NCI-H2227 (cell line): ENCODE measurements around the gene FCER2.

Experiments used
- DNase-seq: peaks from one replicate; lab custom pipeline; 2025; ENCODE audit not compliant: unreplicated experiment; lab: John Stamatoyannopoulos, UW

FCER2 gene

GRCh38 chr19:7678971-7679751, 22.8 kb downstream of the FCER2 start:
- no peak for DNase-seq

DNA sequence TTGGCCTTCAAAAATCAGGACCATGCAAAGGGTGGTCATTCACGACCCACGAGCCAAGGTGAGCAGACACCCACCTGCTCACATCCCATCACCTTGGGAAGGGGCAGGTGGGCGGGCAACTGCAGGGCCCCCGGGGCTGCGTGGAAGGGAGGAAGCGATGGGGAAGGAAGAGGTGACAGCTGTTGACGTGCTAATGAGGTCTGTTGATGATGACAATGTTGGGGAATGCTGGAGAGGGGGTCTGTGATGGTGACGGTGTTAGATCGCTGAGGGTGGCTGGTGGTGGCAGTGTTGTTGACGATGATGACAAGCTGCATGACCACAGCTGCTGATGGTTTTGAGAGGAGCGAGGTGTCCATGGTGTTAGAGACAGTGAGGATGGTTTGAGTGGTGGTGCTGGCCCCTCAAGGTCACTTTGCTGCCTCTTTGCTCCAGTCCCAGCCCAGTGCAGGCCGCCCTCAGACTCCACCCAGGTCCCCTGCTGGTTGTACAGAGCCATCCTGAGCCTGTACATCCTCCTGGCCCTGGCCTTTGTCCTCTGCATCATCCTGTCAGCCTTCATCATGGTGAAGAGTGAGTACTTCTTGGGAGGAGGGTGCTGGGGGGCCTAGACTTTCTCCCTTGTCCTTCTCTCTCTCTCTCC, 24.1 kb downstream of the FCER2 start:
- DNase-seq, result no peak

GRCh38 chr19:7676854-7677253, 25.1 kb downstream of the FCER2 start, which contains the start of gene MCEMP1:
TSS of gene MCEMP1 (plus strand) at chr19:7677090. CDS start at chr19:7677121, 31 bp downstream.
- no peak for DNase-seq

GRCh38 chr19:7676376-7676775, 25.6 kb downstream of the FCER2 start:
- DNase-seq, result no peak

- peak; percentile 26 for DNase-seq
These were observed 27.6 kb downstream of the FCER2 start for GRCh38 chr19:7674010-7675005.

DNA sequence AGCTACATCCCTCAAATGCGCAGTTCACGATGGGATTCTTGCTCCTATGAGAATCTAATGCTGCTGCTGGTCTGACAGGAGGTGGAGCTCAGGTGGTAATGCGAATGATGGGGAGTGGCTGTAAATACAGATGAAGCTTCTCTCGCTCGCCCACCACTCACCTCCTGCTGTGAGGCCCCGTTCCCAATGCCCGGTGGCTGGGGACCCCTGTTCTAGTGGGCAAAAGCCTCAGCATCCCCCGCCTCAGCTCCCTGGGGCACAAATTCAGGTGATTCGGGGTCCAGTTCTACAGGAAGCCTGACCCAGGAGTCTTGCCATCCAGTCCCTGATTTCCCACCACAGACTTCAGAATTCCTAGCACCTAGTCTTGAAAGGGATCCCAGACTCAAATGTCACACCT, 29.4 kb downstream of the FCER2 start:
- no peak for DNase-seq

- DNase-seq, result no peak
These were observed 31.1 kb downstream of the FCER2 start for GRCh38 chr19:7670790-7671189.

DNA sequence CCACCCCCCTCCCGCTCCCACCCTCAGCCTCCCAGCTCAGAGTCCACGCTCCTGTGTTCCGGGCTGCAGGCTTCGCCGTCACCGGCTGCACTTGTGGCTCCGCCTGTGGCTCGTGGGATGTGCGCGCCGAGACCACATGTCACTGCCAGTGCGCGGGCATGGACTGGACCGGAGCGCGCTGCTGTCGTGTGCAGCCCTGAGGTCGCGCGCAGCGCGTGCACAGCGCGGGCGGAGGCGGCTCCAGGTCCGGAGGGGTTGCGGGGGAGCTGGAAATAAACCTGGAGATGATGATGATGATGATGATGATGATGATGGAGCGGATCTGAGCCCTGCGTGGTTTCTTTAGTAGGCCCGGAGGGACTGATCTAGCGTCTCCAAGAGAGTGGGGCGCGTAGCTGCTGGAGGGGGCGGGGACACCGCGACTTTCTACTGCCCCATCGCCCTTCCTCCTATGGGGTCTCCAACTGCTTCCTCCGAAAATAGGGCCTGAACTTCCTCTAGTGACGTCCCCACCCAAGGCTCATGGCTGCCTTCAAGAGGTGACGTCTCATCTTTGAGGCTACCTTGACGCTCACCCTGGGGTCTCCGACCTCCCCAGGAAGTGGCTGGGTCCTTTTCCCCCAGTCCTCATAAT, 31.7 kb downstream of the FCER2 start:
- peak; percentile 78 for DNase-seq

DNA sequence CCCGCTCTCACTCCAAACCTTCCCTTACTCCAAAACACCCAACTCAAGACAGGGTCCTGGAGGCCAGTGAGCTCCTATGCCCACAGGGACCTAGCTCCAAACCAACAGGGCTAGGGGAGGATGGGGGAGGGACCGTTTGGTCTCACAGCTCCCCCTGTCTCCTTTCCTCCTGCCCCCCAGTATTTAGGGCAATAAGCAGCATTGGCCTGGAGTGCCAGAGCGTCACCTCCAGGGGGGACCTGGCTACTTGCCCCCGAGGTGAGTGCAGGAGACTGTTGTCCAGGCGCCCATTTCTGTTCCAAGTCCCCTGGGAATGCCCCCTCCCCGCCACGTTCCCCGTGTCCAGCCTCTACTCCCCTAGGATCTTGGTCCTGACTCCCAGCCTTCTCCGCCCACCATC, 32.3 kb downstream of the FCER2 start:
- DNase-seq, result no peak

DNA sequence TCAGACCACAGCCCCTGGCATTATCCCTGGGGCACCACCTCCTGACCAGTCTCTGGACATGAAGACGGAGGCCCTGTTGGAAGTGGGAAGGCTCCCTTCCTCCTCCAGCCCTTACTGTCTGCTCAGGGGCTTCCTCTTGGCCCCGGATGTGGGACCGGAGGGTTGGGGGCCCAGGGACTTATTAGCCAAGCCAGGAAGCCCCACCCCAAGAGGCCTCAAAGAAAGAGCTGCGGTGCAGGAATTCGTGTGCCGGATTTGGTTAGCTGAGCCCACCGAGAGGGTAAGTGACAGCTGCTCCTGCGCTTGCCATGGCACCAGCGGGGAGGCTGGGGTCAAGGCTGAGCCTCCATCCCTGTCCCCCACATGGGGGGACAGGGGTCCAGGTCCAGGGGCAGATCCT, 33.1 kb downstream of the FCER2 start, which contains the start of gene RETN:
RETN (plus strand) TSS at position 208 of the 400 bp plus-strand sequence. CDS start 278 bp downstream, outside the sequence.
- DNase-seq, result no peak

DNA sequence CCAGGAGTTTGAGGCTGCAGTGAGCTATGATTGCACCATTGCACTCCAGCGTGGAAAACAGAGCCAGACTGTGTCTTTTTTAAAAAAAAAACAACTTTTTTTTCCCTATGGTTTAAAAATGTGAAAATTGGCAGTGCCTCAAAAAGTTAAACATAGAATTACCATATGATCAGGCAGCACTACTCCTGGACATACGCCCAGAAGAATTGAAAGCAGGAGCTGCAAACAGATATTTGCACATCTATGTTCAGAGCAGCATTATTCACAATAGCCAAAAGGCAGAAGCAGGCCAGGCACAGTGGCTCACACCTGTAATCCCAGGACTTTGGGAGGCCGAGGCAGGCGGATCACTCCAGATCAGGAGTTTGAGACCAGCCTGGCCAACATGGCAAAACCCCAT, 36.9 kb downstream of the FCER2 start:
- no peak for DNase-seq

DNA sequence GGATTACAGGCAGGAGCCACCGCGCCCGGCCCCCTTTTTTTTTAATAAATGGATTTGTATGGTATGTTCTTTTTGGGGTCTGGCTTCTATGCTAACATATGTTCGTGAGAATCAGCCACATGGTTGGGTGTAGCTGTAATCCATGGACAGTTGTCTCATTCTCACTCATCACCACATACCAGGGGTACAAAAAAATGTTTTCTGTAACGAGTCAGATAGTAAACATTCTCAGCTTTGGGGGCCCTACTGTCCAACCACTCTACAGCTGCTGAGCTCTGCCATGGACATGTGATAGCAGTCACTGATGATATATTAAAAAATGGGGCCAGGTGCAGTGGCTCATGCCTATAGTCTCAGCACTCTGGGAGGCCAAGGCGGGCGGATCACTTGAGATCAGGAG, 38.2 kb downstream of the FCER2 start:
- no peak for DNase-seq

- DNase-seq, result no peak
These were observed 39.3 kb downstream of the FCER2 start for GRCh38 chr19:7662657-7663056.

DNA sequence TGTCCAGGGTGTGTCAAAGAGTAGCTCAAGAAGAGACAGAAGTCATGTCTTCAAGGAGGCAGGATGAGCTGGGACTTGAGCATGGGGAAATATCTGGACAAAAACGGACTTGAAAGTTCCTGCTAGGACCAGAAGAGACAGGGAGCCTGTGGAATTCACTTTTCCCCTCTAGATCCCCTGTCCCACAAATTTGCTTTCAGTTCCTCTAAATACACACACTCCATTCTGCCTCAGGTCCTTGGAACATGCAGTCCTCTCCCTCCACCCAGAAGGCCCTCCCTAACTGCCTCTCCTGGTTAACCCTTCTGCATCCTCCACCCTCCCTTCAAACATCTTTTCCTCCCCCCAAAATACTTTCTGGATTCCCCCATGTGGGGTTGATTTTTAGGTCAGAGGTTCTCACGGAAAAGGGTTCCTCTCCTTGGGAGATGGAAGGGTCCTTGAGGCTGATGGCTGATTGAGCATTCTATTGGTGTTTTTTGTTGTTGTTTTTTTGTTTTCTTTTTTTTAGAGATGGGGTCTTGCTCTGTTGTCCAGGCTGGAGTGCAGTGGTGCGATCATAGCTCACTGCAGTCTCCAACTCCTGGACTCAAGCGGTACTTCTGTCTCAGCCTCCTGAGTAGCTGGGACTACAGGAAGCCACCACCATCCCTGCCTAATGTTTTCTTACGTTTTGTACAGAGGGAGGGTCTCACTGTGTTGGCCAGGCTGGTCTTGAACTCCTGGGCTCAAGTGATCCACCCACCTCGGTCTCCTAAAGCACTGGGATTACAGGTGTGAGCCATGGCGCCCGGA, 40.0 kb downstream of the FCER2 start:
- DNase-seq, result no peak

DNA sequence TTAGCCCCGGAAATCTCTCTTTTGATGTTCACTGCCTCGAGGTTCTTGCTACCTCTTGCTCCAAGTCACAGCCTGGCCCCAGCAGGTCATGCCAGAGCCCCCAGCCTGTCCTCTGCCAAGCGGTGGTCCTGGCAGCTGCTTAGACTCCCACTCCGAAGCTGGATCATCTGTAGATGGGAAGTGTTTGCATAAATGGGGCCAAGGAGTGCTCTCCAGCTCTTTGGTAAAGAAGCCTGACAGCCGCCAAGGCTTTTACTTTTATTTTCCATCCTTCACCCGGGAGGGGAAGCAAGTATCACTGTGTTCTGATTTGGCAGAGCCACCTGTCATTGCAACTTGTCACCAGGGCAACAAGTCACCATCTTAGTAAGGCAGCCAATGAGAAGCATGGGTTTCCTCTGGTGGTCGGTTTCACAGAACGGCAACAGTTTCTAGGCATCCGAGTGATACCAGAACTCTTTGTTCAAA, 43.7 kb downstream of the FCER2 start:
- DNase-seq, result peak; percentile 57

GRCh38 chr19:7657131-7657751, 44.7 kb downstream of the FCER2 start:
- no peak for DNase-seq

DNA sequence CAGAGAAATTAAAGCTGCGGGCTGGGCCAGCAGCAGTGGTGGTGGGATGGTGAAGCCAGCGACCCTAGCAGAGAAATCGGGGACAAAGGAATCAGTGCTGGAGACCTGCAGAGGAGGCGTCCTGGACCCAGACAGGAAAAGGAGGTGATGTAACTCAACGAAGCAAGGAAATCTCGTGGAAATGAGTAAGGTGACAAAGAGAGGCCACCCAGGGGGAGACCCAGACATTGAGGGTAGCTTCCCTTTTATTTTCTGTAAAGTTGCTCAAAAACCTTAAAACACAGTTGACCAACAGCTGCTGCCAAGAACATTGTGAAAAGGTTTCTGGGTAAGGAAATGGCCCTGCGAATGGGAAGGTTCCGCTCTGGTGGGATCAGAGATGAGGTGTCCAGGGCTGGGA, 46.4 kb downstream of the FCER2 start:
- DNase-seq, result no peak

DNA sequence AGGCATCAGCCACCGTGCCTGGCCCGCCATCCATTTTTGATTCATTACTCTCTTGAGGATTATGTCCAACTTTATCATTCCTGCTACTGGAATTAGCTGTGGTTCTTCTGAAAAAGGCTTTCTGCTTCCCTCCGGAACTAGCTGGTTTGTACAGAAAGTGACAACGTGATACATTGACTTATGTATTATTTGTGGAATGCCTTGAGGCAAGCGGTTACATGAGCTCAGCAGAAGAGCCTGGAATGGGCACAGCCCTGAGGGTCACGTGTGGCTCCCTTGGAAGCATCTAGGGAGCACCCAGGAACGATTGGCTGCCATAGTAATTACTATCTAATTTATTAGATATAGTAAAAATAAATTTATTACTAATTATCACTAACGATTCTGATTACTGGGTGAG, 47.5 kb downstream of the FCER2 start:
- DNase-seq, result no peak

GRCh38 chr19:7652061-7652641, 49.8 kb downstream of the FCER2 start:
- peak; percentile 82 for DNase-seq
